Keratinocyte (primary cell): Measurements from ENCODE around the gene CAPNS2. TPM values are rescaled to one million over a fixed set of nuclear protein-coding genes. Genes with fewer than 3 reads are reported as not detected.

Source experiments
- DNase-seq: peaks from one replicate; pipeline ENCODE4 v3.0.0-alpha.2; 2011; ENCODE audit warnings: low read depth, missing footprints, low spot score
- FAIRE-seq: peaks from 2 replicates; lab custom pipeline; 2011; peaks lifted over from hg19 to GRCh38; lab: Jason Lieb, UNC
- H2AFZ ChIP-seq: 2 replicates; pipeline ENCODE4 v1.6.0; 2012; ENCODE audit warnings: low read length, control low read depth, inconsistent platforms; ENCODE audit not compliant: control insufficient read depth
- H3K27ac ChIP-seq: 2 replicates; pipeline ENCODE4 v1.5.1; 2011; ENCODE audit warnings: low read length; ENCODE audit not compliant: control insufficient read depth, insufficient read depth
- H3K27me3 ChIP-seq: 3 replicates; pipeline ENCODE4 v1.6.0; 2011; ENCODE audit warnings: low read length; ENCODE audit not compliant: control insufficient read depth, insufficient read depth; ENCODE audit errors: extremely low read depth
- H3K36me3 ChIP-seq, 2 experiments: 2 replicates in 1 of 2; 3 replicates in 1 of 2; pipeline ENCODE4 v1.5.1; 2011; ENCODE audit warnings: low read length in 2 of 2, mild to moderate bottlenecking in 1 of 2; ENCODE audit not compliant: control insufficient read depth in 2 of 2, insufficient read depth in 2 of 2; ENCODE audit errors: extremely low read depth in 1 of 2
- H3K4me1 ChIP-seq: 3 replicates; pipeline ENCODE4 v1.5.1; 2011; ENCODE audit warnings: low read length; ENCODE audit not compliant: control insufficient read depth, insufficient read depth; ENCODE audit errors: extremely low read depth
- H3K4me2 ChIP-seq: 3 replicates; pipeline ENCODE4 v1.6.0; 2011; ENCODE audit warnings: low read depth, low read length; ENCODE audit not compliant: control insufficient read depth, insufficient read depth; ENCODE audit errors: extremely low read depth
- H3K4me3 ChIP-seq, 3 experiments: fragments of 200-600 bp in 1 of 3; sonication (generic) in 1 of 3; 2 replicates in 2 of 3; 3 replicates in 1 of 3; pipeline ENCODE4 v1.5.1; 2011 to 2016; ENCODE audit warnings: low read length in 3 of 3, mild to moderate bottlenecking in 3 of 3, control low read depth in 2 of 3, inconsistent platforms in 1 of 3, low read depth in 1 of 3, mixed read lengths in 1 of 3, mixed run types in 1 of 3, moderate library complexity in 1 of 3; ENCODE audit not compliant: control insufficient read depth in 2 of 3, insufficient read depth in 2 of 3; ENCODE audit errors: extremely low read depth in 1 of 3
- H3K79me2 ChIP-seq: 2 replicates; pipeline ENCODE4 v1.6.0; 2012; ENCODE audit warnings: low read length; ENCODE audit not compliant: control insufficient read depth, insufficient read depth
- H3K9ac ChIP-seq: 3 replicates; pipeline ENCODE4 v1.6.0; 2011; ENCODE audit warnings: low read length; ENCODE audit not compliant: control insufficient read depth, insufficient read depth; ENCODE audit errors: extremely low read depth
- H3K9me1 ChIP-seq: 3 replicates; pipeline ENCODE4 v1.6.0; 2011; ENCODE audit warnings: low read length; ENCODE audit not compliant: control insufficient read depth, insufficient read depth; ENCODE audit errors: extremely low read depth
- H3K9me3 ChIP-seq: 2 replicates; pipeline ENCODE4 v1.5.1; 2012; ENCODE audit warnings: low read depth, low read length; ENCODE audit not compliant: control insufficient read depth
- H4K20me1 ChIP-seq: 3 replicates; pipeline ENCODE4 v1.6.0; 2011; ENCODE audit warnings: low read length; ENCODE audit not compliant: control insufficient read depth, insufficient read depth; ENCODE audit errors: extremely low read depth
- CTCF ChIP-seq, 3 experiments: IDR thresholded peaks in 1 of 3; conservative IDR thresholded peaks in 1 of 3; optimal IDR thresholded peaks in 1 of 3; 2 replicates in 2 of 3; 3 replicates in 1 of 3; pipeline versions ENCODE3 to v1.5.1; 2011; ENCODE audit warnings: low read length in 3 of 3, mild to moderate bottlenecking in 3 of 3, moderate library complexity in 2 of 3, control low read depth in 1 of 3, inconsistent platforms in 1 of 3; ENCODE audit not compliant: insufficient read depth in 2 of 3; ENCODE audit errors: extremely low read depth in 1 of 3
- EZH2 ChIP-seq: IDR thresholded peaks from one replicate; pipeline ENCODE4 v1.6.1; 2012; ENCODE audit warnings: inconsistent platforms, mild to moderate bottlenecking, low read length, moderate library complexity
- dilution Hi-C: fragments of 300-500 bp; cut with MboI; formaldehyde crosslinking; loops from one replicate; pipeline ENCODE4 v1.7.0; 2020; ENCODE audit warnings: low sequenced_read_pairs; ENCODE audit not compliant: extremely low pct_ligation_motif_present
- polyA plus RNA-seq, 5 experiments: library from polyadenylated mRNA; depleted of rRNA in 3 of 5; stranded (reverse) in 3 of 5; stranded (forward) in 1 of 5; unstranded in 1 of 5; fragments of >200 nt; gene quantifications; 1 replicate in 1 of 5; 2 replicates in 3 of 5; 3 replicates in 1 of 5; pipeline versions ENCODE4 v1.2.1 to v1.2.3, GENCODE V29; 2011 to 2012; ENCODE audit warnings: missing spikeins in 2 of 5, low read depth in 1 of 5, low replicate concordance in 1 of 5

CAPNS2 gene
- polyA plus RNA-seq, 1 donor (not counting 4 experiments of a cell fraction or from before 2014, with no cell fraction given): 70.5 TPM

- H3K79me2 ChIP-seq: peaks cover 13% of the 10 kb centered on the region
- DNase-seq: no peak
- peaks cover 0 to 3% of the 10 kb centered on the region in 2 experiments for H3K36me3 ChIP-seq
- H3K4me2 ChIP-seq: peak overlapping the region; percentile 98
- peak overlapping the region; percentile 48 to 92 (median 57) for H3K4me3 ChIP-seq
- peak overlapping the region; percentile 55 for H2AFZ ChIP-seq
- H3K9me1 ChIP-seq: no peaks in the 10 kb centered on the region
- H3K9ac ChIP-seq: peak overlapping the region; percentile 81
- no peak for TF ChIP-seq EZH2
- H4K20me1 ChIP-seq: no peaks in the 10 kb centered on the region
- H3K4me1 ChIP-seq: peaks cover 33% of the 10 kb centered on the region
- peak overlapping the region; percentile 97 for H3K27ac ChIP-seq
- H3K9me3 ChIP-seq: no peaks in the 10 kb centered on the region
- FAIRE-seq: peak; percentile 86
- dilution Hi-C loops: no loop called here
- no peaks in the 10 kb centered on the region for H3K27me3 ChIP-seq
Measured at GRCh38 chr16:55567382-55567781, 898 bp downstream of the CAPNS2 start.

GRCh38 chr16:55568207-55568606 lies 1.7 kb downstream of the CAPNS2 start:
- peaks cover 13% of the 10 kb centered on the region for H3K79me2 ChIP-seq
- H3K4me1 ChIP-seq: peaks cover 35% of the 10 kb centered on the region
- H3K4me3 ChIP-seq: peak overlapping the region; percentile 48 to 92 (median 73)
- H3K4me2 ChIP-seq: peak overlapping the region; percentile 98
- peak overlapping the region; percentile 81 for H3K9ac ChIP-seq
- H2AFZ ChIP-seq: no peak overlapping the region
- H3K9me1 ChIP-seq: no peaks in the 10 kb centered on the region
- no peaks in the 10 kb centered on the region for H4K20me1 ChIP-seq
- H3K27ac ChIP-seq: peak overlapping the region; percentile 97
- no peaks in the 10 kb centered on the region for H3K9me3 ChIP-seq
- no peak for TF ChIP-seq EZH2
- TF ChIP-seq CTCF (optimal IDR thresholded peaks at IDR 0.05 in 1 of 3, IDR thresholded peaks at IDR 0.05 in 1 of 3, conservative IDR thresholded peaks at IDR 0.05 in 1 of 3; ENCODE audit: extremely low read depth in 1 of 3, insufficient read depth in 2 of 3, low read length in 3 of 3): no peak
- DNase-seq (peak; percentile 64), FAIRE-seq (peak; percentile 98)
- peaks cover 0 to 3% of the 10 kb centered on the region in 2 experiments for H3K36me3 ChIP-seq
- no peaks in the 10 kb centered on the region for H3K27me3 ChIP-seq
- dilution Hi-C loops: no loop called here

- Histone ChIP-seq H3K36me3 (peaks cover 0 to 3% of the 10 kb centered on the region in 2 experiments), H3K27ac (peak overlapping the region; percentile 97), H3K4me1 (peaks cover 29% of the 10 kb centered on the region), H3K9me3 (no peaks in the 10 kb centered on the region), H3K4me2 (peak overlapping the region; percentile 98), H3K9ac (peak overlapping the region; percentile 81), H3K27me3 (no peaks in the 10 kb centered on the region), H3K4me3 (peak overlapping the region; percentile 48 to 92 (median 73)), H4K20me1 (no peaks in the 10 kb centered on the region), H2AFZ (no peak overlapping the region), H3K79me2 (peaks cover 13% of the 10 kb centered on the region), H3K9me1 (no peaks in the 10 kb centered on the region)
- FAIRE-seq (peak; percentile 83), DNase-seq (no peak)
- TF ChIP-seq EZH2 (no peak), CTCF (optimal IDR thresholded peaks at IDR 0.05 in 1 of 3, IDR thresholded peaks at IDR 0.05 in 1 of 3, conservative IDR thresholded peaks at IDR 0.05 in 1 of 3; ENCODE audit: extremely low read depth in 1 of 3, insufficient read depth in 2 of 3, low read length in 3 of 3) (no peak)
- dilution Hi-C loops: no loop called here
Measured at GRCh38 chr16:55569025-55569424, 2.5 kb downstream of the CAPNS2 start.
